BJ (cell line): ENCODE data around the gene UGT1A8. TPM values are rescaled to one million over a fixed set of nuclear protein-coding genes. Genes with fewer than 3 reads are reported as not detected.
A peak's percentile ranks its signal among the peaks of the same experiment; 100 is the strongest.

Source experiments
- CTCF ChIA-PET: fragments of 350-600 bp; formaldehyde crosslinking; extraction: SDS; loops from one replicate; lab custom pipeline; 2021; ENCODE audit warnings: antibody characterized with exemption, inconsistent platforms; lab: Yijun Ruan, JAX
- POLR2A ChIA-PET: fragments of 300-600 bp; sonication (Branson Sonifier 250); formaldehyde crosslinking; extraction: SDS; loops from one replicate; lab custom pipeline; 2021; ENCODE audit warnings: antibody characterized with exemption; lab: Charles Lee
- DNase-seq: peaks from one replicate; pipeline ENCODE4 v3.0.0-alpha.2; 2011; ENCODE audit warnings: low read depth
- H3K27me3 ChIP-seq: 2 replicates; pipeline ENCODE4 v1.6.0; 2011; ENCODE audit warnings: low read length; ENCODE audit not compliant: control insufficient read depth, insufficient read depth
- H3K36me3 ChIP-seq: 2 replicates; pipeline ENCODE4 v1.5.1; 2011; ENCODE audit warnings: low read length; ENCODE audit not compliant: control insufficient read depth, insufficient read depth
- H3K4me3 ChIP-seq: 2 replicates; pipeline ENCODE4 v1.5.1; 2011; ENCODE audit warnings: low read depth, mild to moderate bottlenecking, control low read depth, low read length
- CTCF ChIP-seq: IDR thresholded peaks from 2 replicates; pipeline ENCODE4 v1.5.1; 2011; ENCODE audit warnings: low read depth, mild to moderate bottlenecking, control low read depth, inconsistent platforms, low read length, moderate library complexity; ENCODE audit not compliant: insufficient read depth
- polyA plus RNA-seq: library from polyadenylated mRNA; depleted of rRNA; stranded (reverse); fragments of >200 nt; gene quantifications from 2 replicates; pipeline ENCODE4 v1.2.3, GENCODE V29; 2011

The UGT1A8 gene
- polyA plus RNA-seq, 1 experiment, result not detected

GRCh38 chr2:233761040-233761769 lies 143.8 kb downstream of the UGT1A8 start:
- CTCF ChIA-PET, result interaction anchor here (0.6 kb wide), 1 partner anchor 15 kb away, joined by 3 read pairs; no protein-coding TSS in a partner anchor
- Histone ChIP-seq H3K36me3 (no peaks in the 10 kb centered on the region), H3K27me3 (no peaks in the 10 kb centered on the region; the same call in 1 of the 2 replicates), H3K4me3 (no peak overlapping the region)
- no peak for TF ChIP-seq CTCF
- POLR2A ChIA-PET, result no interaction called here
- DNase-seq, result no peak

GRCh38 chr2:233764264-233764663 lies 146.8 kb downstream of the UGT1A8 start:
- H3K36me3 ChIP-seq, result no peaks in the 10 kb centered on the region
- no peak for TF ChIP-seq CTCF
- peak; percentile 55 for DNase-seq
- ChIA-PET POLR2A (interaction anchor here (0.6 kb wide), 1 partner anchor 1697 kb away, joined by 4 read pairs; no protein-coding TSS in a partner anchor), CTCF (interaction anchor here (0.6 kb wide), 1 partner anchor 212 kb away, joined by 3 read pairs; no protein-coding TSS in a partner anchor)
- H3K27me3 ChIP-seq, result no peaks in the 10 kb centered on the region
- H3K4me3 ChIP-seq, result no peak overlapping the region

- Histone ChIP-seq H3K4me3 (no peak overlapping the region), H3K36me3 (no peaks in the 10 kb centered on the region), H3K27me3 (no peaks in the 10 kb centered on the region)
- no peak for DNase-seq
- CTCF ChIA-PET, result interaction anchor here (0.6 kb wide), 1 partner anchor 211 kb away, joined by 3 read pairs; no protein-coding TSS in a partner anchor
- POLR2A ChIA-PET, result interaction anchor here (0.6 kb wide), 1 partner anchor 1698 kb away, joined by 4 read pairs; no protein-coding TSS in a partner anchor
- TF ChIP-seq CTCF, result no peak
Measured at GRCh38 chr2:233764761-233765160, 147.3 kb downstream of the UGT1A8 start.

GRCh38 chr2:233766416-233766815 lies 149.0 kb downstream of the UGT1A8 start:
- CTCF ChIA-PET, result interaction anchor here (0.8 kb wide), 1 partner anchor 53 kb away, joined by 3 read pairs; no protein-coding TSS in a partner anchor
- Histone ChIP-seq H3K36me3 (no peaks in the 10 kb centered on the region), H3K27me3 (no peaks in the 10 kb centered on the region), H3K4me3 (no peak overlapping the region)
- POLR2A ChIA-PET, result no interaction called here
- DNase-seq, result no peak
- no peak for TF ChIP-seq CTCF

DNA sequence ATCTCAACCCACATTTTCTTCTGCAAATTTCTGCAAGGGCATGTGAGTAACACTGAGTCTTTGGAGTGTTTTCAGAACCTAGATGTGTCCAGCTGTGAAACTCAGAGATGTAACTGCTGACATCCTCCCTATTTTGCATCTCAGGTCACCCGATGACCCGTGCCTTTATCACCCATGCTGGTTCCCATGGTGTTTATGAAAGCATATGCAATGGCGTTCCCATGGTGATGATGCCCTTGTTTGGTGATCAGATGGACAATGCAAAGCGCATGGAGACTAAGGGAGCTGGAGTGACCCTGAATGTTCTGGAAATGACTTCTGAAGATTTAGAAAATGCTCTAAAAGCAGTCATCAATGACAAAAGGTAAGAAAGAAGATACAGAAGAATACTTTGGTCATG lies 150.6 kb downstream of the UGT1A8 start:
- Histone ChIP-seq H3K27me3 (no peaks in the 10 kb centered on the region), H3K36me3 (no peaks in the 10 kb centered on the region), H3K4me3 (no peak overlapping the region)
- CTCF ChIA-PET, result no interaction called here
- POLR2A ChIA-PET, result no interaction called here
- TF ChIP-seq CTCF, result no peak
- DNase-seq, result no peak
